Panc1 (cell line): Measurements from ENCODE around the gene PIP4K2C.

Experiments
- CTCF ChIP-seq: fragments of 450-650 bp; IDR thresholded peaks from 2 replicates; pipeline ENCODE4 v1.5.1; 2017; ENCODE audit warnings: mild to moderate bottlenecking
- POLR2AphosphoS5 ChIP-seq: IDR thresholded peaks from 2 replicates; pipeline ENCODE4 v1.6.1; 2012; ENCODE audit warnings: mild to moderate bottlenecking, low read depth, low read length, moderate library complexity
- TCF7L2 ChIP-seq: IDR thresholded peaks from 2 replicates; pipeline ENCODE4 v1.6.1; 2011; ENCODE audit warnings: mild to moderate bottlenecking, low read depth, low read length, inconsistent platforms
- TF ChIP-seq, protein P1 (sequence below), 2 experiments: IDR thresholded peaks; 2 replicates each; pipeline ENCODE4 v1.6.1; 2011 to 2012; ENCODE audit warnings: low read depth in 2 of 2, control low read depth in 1 of 2, low read length in 1 of 2, mild to moderate bottlenecking in 1 of 2, moderate library complexity in 1 of 2; ENCODE audit not compliant: insufficient read depth in 1 of 2

DNA sequence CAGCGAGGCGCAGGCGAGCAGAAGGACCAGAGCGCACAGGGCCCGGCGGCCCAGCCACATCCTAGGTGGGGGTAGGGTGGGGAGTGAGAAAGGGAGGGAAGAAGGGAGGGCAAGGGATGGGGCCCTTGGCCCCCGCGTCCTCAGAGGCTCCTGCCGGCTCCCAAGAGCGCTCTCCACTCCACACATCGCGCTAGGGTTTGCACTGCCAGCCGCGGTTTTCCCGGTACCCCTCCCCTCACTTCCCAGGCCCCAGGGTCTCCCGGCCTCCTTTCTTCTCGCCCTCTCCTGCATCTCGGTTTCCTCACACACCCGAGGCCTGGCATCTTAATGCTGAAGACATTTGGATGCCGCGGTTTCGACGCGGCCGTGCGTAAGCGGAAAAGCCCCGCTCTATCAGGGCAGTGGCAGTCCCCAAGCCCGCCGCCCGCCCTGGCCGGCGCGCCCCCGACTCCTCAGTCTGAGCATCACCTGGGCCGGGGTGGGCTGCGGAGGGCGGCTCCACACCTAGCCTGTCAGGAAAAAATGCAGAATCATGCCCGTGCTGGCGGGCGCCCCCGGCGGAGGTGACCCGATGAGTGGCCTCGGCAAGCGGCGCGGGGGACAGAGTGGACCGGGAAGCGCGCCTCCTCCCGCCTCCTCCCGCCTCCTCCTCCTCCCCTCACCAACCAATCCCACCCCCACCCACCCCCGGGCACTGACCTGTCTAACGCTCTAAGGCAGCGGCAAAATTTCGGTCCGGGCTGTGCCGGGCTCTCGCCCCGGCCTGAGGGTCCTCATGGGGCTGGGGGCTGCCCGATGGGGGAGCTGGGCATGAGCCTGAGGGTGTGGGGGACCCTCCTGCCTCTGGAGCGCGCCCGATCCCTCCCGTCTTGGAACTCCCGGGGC, 41.3 kb downstream of the PIP4K2C start:
- TF ChIP-seq CTCF (no peak), TCF7L2 (no peak), POLR2AphosphoS5 (no peak)
- TF ChIP-seq, protein P1, sequence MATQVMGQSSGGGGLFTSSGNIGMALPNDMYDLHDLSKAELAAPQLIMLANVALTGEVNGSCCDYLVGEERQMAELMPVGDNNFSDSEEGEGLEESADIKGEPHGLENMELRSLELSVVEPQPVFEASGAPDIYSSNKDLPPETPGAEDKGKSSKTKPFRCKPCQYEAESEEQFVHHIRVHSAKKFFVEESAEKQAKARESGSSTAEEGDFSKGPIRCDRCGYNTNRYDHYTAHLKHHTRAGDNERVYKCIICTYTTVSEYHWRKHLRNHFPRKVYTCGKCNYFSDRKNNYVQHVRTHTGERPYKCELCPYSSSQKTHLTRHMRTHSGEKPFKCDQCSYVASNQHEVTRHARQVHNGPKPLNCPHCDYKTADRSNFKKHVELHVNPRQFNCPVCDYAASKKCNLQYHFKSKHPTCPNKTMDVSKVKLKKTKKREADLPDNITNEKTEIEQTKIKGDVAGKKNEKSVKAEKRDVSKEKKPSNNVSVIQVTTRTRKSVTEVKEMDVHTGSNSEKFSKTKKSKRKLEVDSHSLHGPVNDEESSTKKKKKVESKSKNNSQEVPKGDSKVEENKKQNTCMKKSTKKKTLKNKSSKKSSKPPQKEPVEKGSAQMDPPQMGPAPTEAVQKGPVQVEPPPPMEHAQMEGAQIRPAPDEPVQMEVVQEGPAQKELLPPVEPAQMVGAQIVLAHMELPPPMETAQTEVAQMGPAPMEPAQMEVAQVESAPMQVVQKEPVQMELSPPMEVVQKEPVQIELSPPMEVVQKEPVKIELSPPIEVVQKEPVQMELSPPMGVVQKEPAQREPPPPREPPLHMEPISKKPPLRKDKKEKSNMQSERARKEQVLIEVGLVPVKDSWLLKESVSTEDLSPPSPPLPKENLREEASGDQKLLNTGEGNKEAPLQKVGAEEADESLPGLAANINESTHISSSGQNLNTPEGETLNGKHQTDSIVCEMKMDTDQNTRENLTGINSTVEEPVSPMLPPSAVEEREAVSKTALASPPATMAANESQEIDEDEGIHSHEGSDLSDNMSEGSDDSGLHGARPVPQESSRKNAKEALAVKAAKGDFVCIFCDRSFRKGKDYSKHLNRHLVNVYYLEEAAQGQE (IDR thresholded peaks at IDR 0.05; ENCODE audit: insufficient read depth in 1 of 2, low read depth in 2 of 2, low read length in 1 of 2) = no peak
